Fibroblast of pulmonary artery (primary cell): Measurements from ENCODE around the gene CHST13.

Experiments used
- DNase-seq: peaks from one replicate; pipeline ENCODE4 v3.0.0-alpha.2; 2010; ENCODE audit warnings: low read depth
- H3K4me3 ChIP-seq: replicated peaks from 2 replicates; pipeline ENCODE4 v1.5.1; 2011; ENCODE audit warnings: low read depth, mild to moderate bottlenecking, control low read depth, low read length, moderate library complexity
- CTCF ChIP-seq: IDR thresholded peaks from 2 replicates; pipeline ENCODE4 v1.5.1; 2011; ENCODE audit warnings: mild to moderate bottlenecking, control low read depth, low read length, inconsistent platforms; ENCODE audit errors: missing control alignments

CHST13 gene

GRCh38 chr3:126487151-126487771 lies 36.7 kb upstream of the CHST13 start:
- H3K4me3 ChIP-seq, result no peak overlapping the region
- peak; percentile 13 for TF ChIP-seq CTCF
- peak; percentile 12 for DNase-seq

- no peak for TF ChIP-seq CTCF
- H3K4me3 ChIP-seq, result no peak overlapping the region
- no peak for DNase-seq
Observed at GRCh38 chr3:126488185-126488584, 35.8 kb upstream of the CHST13 start.

- DNase-seq, result no peak
- no peak for TF ChIP-seq CTCF
- H3K4me3 ChIP-seq, result no peak overlapping the region
Observed at GRCh38 chr3:126488886-126489569, 34.9 kb upstream of the CHST13 start.

GRCh38 chr3:126490619-126491018 lies 33.3 kb upstream of the CHST13 start:
- no peak overlapping the region for H3K4me3 ChIP-seq
- TF ChIP-seq CTCF, result no peak
- no peak for DNase-seq

GRCh38 chr3:126491221-126492013 lies 32.5 kb upstream of the CHST13 start:
- no peak for DNase-seq
- H3K4me3 ChIP-seq, result no peak overlapping the region
- TF ChIP-seq CTCF, result no peak

GRCh38 chr3:126493051-126493450 lies 30.9 kb upstream of the CHST13 start:
- TF ChIP-seq CTCF, result no peak
- H3K4me3 ChIP-seq, result no peak overlapping the region
- DNase-seq, result no peak
